Upper lobe of right lung (tissue), 1 donor: ENCODE data around the gene KDM3A. TPM values are rescaled to one million over a fixed set of nuclear protein-coding genes. Genes with fewer than 3 reads are reported as not detected.

Experiments used
- ATAC-seq: fragments of 200-7000 bp; cut with Tn5 transposase; one replicate; pipeline ENCODE4 v1.9.1; 2020; ENCODE audit warnings: mild to moderate bottlenecking, moderate library complexity
- DNase-seq: peaks from one replicate; pipeline ENCODE4 v3.0.0-alpha.2; 2020
- H3K27ac ChIP-seq: fragments of 200-600 bp; one replicate; pipeline ENCODE4 v1.8.0; 2022
- H3K27me3 ChIP-seq: fragments of 200-600 bp; one replicate; pipeline ENCODE4 v1.8.0; 2022; ENCODE audit warnings: mild to moderate bottlenecking
- H3K36me3 ChIP-seq: fragments of 200-600 bp; one replicate; pipeline ENCODE4 v1.8.0; 2022
- H3K4me1 ChIP-seq: fragments of 200-600 bp; one replicate; pipeline ENCODE4 v1.8.0; 2022
- H3K4me3 ChIP-seq: fragments of 200-600 bp; one replicate; pipeline ENCODE4 v1.8.0; 2022; ENCODE audit warnings: mild to moderate bottlenecking
- H3K9me3 ChIP-seq: fragments of 200-600 bp; one replicate; pipeline ENCODE4 v1.8.0; 2022
- intact Hi-C: fragments of 100-400 bp; cut with DNase I; formaldehyde crosslinking; loops from one replicate; pipeline ENCODE4 v1.11.0; 2022
- total RNA-seq: library from RNA; stranded (reverse); fragmentation: NEBNext Ultra II Directional; extraction: Animal tissue kit (Norgen Biotek cat#: 25700); gene quantifications from one replicate; pipeline ENCODE4 v1.2.1, GENCODE V29; 2021
- TF ChIP-seq, protein P1 (sequence below): fragments of 200-600 bp; IDR thresholded peaks from one replicate; pipeline ENCODE4 v1.8.0; 2022; ENCODE audit warnings: antibody characterized with exemption
- donor health status: DM: no; HTN: yes; CAD: no; lungs with severe emphysema.

Gene KDM3A
- total RNA-seq, 1 donor from 2014 or later, result 49.1 TPM

GRCh38 chr2:86512034-86512433 is 70.9 kb downstream of the KDM3A start:
- peaks cover 34% of the 10 kb centered on the region for H3K36me3 ChIP-seq
- H3K9me3 ChIP-seq, result no peaks in the 10 kb centered on the region
- intact Hi-C loops, result no loop called here
- no peak for DNase-seq
- no peaks in the 10 kb centered on the region for H3K27me3 ChIP-seq
- H3K4me1 ChIP-seq, result peaks cover 10% of the 10 kb centered on the region
- peak; percentile 82 for ATAC-seq
- peak overlapping the region; percentile 0 for H3K27ac ChIP-seq
- H3K4me3 ChIP-seq, result no peak overlapping the region
- TF ChIP-seq, protein P1, sequence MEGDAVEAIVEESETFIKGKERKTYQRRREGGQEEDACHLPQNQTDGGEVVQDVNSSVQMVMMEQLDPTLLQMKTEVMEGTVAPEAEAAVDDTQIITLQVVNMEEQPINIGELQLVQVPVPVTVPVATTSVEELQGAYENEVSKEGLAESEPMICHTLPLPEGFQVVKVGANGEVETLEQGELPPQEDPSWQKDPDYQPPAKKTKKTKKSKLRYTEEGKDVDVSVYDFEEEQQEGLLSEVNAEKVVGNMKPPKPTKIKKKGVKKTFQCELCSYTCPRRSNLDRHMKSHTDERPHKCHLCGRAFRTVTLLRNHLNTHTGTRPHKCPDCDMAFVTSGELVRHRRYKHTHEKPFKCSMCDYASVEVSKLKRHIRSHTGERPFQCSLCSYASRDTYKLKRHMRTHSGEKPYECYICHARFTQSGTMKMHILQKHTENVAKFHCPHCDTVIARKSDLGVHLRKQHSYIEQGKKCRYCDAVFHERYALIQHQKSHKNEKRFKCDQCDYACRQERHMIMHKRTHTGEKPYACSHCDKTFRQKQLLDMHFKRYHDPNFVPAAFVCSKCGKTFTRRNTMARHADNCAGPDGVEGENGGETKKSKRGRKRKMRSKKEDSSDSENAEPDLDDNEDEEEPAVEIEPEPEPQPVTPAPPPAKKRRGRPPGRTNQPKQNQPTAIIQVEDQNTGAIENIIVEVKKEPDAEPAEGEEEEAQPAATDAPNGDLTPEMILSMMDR, result no peak

GRCh38 chr2:86512892-86513291 is 71.7 kb downstream of the KDM3A start:
- DNase-seq, result no peak
- no peak overlapping the region for H3K4me3 ChIP-seq

GRCh38 chr2:86513948-86514660 is 72.9 kb downstream of the KDM3A start:
- no peak for DNase-seq
- Histone ChIP-seq H3K36me3 (peaks cover 13% of the 10 kb centered on the region), H3K4me3 (no peak overlapping the region), H3K27me3 (no peaks in the 10 kb centered on the region), H3K9me3 (no peaks in the 10 kb centered on the region), H3K4me1 (peaks cover 10% of the 10 kb centered on the region), H3K27ac (no peak overlapping the region)
- TF ChIP-seq, protein P1, result no peak
- intact Hi-C loops, result no loop called here
- no peak for ATAC-seq

More at GRCh38 chr2:86512892-86513291, 71.7 kb downstream of the KDM3A start:
- Histone ChIP-seq H3K4me1 (peaks cover 10% of the 10 kb centered on the region), H3K27ac (no peak overlapping the region), H3K27me3 (no peaks in the 10 kb centered on the region), H3K9me3 (no peaks in the 10 kb centered on the region), H3K36me3 (peaks cover 25% of the 10 kb centered on the region)
- TF ChIP-seq, protein P1, result no peak
- intact Hi-C loops, result no loop called here
- ATAC-seq, result no peak

DNA sequence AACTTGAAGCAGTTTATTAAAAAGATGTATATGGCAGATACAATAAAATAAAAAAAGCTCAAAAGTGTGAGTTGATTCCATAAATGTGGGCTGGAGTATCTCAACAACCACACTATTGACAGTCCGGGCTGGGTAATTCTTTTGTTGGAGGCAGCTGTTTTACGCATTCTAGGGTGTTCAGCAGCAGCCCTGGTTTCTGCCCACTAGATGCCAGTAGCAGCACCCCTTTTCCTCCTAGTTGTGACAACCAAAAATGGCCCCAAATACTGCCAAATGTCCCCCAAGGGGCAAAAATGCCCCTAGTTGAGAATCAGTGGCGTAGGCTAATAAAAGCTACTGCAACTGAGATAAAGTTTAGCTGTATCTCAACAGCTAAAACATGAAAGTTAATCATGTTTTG is 77.3 kb downstream of the KDM3A start:
- Histone ChIP-seq H3K27me3 (no peaks in the 10 kb centered on the region), H3K27ac (no peak overlapping the region), H3K9me3 (no peaks in the 10 kb centered on the region), H3K36me3 (no peaks in the 10 kb centered on the region), H3K4me3 (no peak overlapping the region), H3K4me1 (no peaks in the 10 kb centered on the region)
- intact Hi-C loops, result no loop called here
- TF ChIP-seq, protein P1, result peak; percentile 50
- DNase-seq, result no peak
- peak; percentile 70 for ATAC-seq

- ATAC-seq (no peak), DNase-seq (no peak)
- no peak overlapping the region for H3K4me3 ChIP-seq
- H3K9me3 ChIP-seq, result no peaks in the 10 kb centered on the region
- TF ChIP-seq, protein P1, result no peak
- H3K27me3 ChIP-seq, result no peaks in the 10 kb centered on the region
- no peaks in the 10 kb centered on the region for H3K4me1 ChIP-seq
- no peaks in the 10 kb centered on the region for H3K36me3 ChIP-seq
- intact Hi-C loops, result no loop called here
- no peak overlapping the region for H3K27ac ChIP-seq
Measured at GRCh38 chr2:86519349-86519748, 78.2 kb downstream of the KDM3A start.

DNA sequence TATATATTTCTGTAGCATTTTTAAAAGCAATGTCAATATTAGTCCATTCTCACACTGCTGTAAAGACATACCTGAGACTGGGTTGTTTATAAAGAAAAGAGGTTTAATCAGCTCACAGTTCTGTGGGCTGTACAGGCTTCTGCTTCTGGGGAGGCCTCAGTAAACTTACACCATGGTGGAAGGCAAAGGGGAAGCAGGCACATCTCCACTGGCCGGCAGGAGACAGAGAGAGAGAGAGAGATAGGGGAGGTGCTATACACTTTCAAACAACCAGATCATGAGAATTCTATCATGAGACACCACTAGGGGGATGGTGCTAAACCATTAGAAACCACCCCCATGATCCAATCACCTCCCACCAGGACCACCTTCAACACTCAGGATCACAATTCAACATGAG is 79.0 kb downstream of the KDM3A start:
- no peaks in the 10 kb centered on the region for H3K9me3 ChIP-seq
- DNase-seq (no peak), ATAC-seq (no peak)
- H3K27me3 ChIP-seq, result no peaks in the 10 kb centered on the region
- TF ChIP-seq, protein P1, result no peak
- no peaks in the 10 kb centered on the region for H3K4me1 ChIP-seq
- no peak overlapping the region for H3K4me3 ChIP-seq
- H3K27ac ChIP-seq, result no peak overlapping the region
- intact Hi-C loops, result no loop called here
- H3K36me3 ChIP-seq, result no peaks in the 10 kb centered on the region
